K562 (cell line): ENCODE data around the gene VPS18. TPM values are rescaled to one million over a fixed set of nuclear protein-coding genes. Genes with fewer than 3 reads are reported as not detected.

ENCODE experiments used
- BHLHE40 ChIP-seq: IDR thresholded peaks from 2 replicates; pipeline ENCODE4 v1.6.1; 2011; ENCODE audit warnings: low read length, improper control_type of control experiment
- HNRNPK ChIP-seq: fragments of 200-400 bp; formaldehyde crosslinking; IDR thresholded peaks from one replicate; pipeline ENCODE4 v1.6.1; 2018; ENCODE audit warnings: mild to moderate bottlenecking, low read depth, low read length; ENCODE audit not compliant: poor library complexity, severe bottlenecking
- PHB ChIP-seq: fragments of 250-450 bp; sonication (Bioruptor Pico); IDR thresholded peaks from 2 replicates; pipeline ENCODE4 v1.5.0; 2021
- POLR2G ChIP-seq: fragments of 200-400 bp; formaldehyde crosslinking; IDR thresholded peaks from 2 replicates; pipeline ENCODE4 v1.6.1; 2017; ENCODE audit warnings: low read depth, mild to moderate bottlenecking, antibody characterized with exemption, low read length, moderate library complexity
- RBM34 ChIP-seq: fragments of 200-400 bp; formaldehyde crosslinking; IDR thresholded peaks from 2 replicates; pipeline ENCODE4 v1.6.1; 2018; ENCODE audit warnings: low read length, borderline replicate concordance; ENCODE audit not compliant: insufficient read depth
- SMAD2 ChIP-seq: fragments of 150-350 bp; IDR thresholded peaks from 2 replicates; pipeline ENCODE4 v1.6.1; 2014; ENCODE audit warnings: low read depth, mild to moderate bottlenecking, low read length
- SMARCC2 ChIP-seq: fragments of 450-650 bp; IDR thresholded peaks from 2 replicates; pipeline ENCODE4 v1.6.1; 2017; ENCODE audit warnings: antibody characterized with exemption, moderate library complexity, mild to moderate bottlenecking, low read depth
- SRSF3 ChIP-seq: fragments of 200-400 bp; formaldehyde crosslinking; IDR thresholded peaks from 2 replicates; pipeline ENCODE4 v1.6.1; 2016; ENCODE audit warnings: mild to moderate bottlenecking, low read length, moderate library complexity; ENCODE audit not compliant: insufficient read depth
- ZFX ChIP-seq: sonication (generic); formaldehyde crosslinking; IDR thresholded peaks from 2 replicates; pipeline ENCODE4 v1.8.0; 2022; ENCODE audit warnings: mild to moderate bottlenecking, missing genetic modification reagents, moderate library complexity
- ZNF263 ChIP-seq: sonication (generic); formaldehyde crosslinking; IDR thresholded peaks from 2 replicates; pipeline ENCODE4 v1.8.0; 2022; ENCODE audit warnings: mild to moderate bottlenecking, missing genetic modification reagents, borderline replicate concordance
- ZNF77 ChIP-seq: fragments of 250-450 bp; sonication (Bioruptor Pico); IDR thresholded peaks from 2 replicates; pipeline ENCODE4 v1.5.0; 2020
- polyA plus RNA-seq, 8 experiments: library from polyadenylated mRNA; depleted of rRNA in 4 of 8; stranded (reverse) in 5 of 8; unstranded in 3 of 8; fragments of >200 nt; fragmentation: Nextera tagmentation in 2 of 8; fragmentation: Illumina TruSeq in 1 of 8; extraction: Ambion mirVana in 2 of 8; extraction: Trizol in 1 of 8; gene quantifications; 2 replicates each; pipeline versions ENCODE4 v1.2.1 to v1.2.3, GENCODE V29; 2011 to 2014; ENCODE audit warnings: inconsistent platforms in 1 of 8, missing spikeins in 1 of 8
- total RNA-seq, 7 experiments: library from RNA; depleted of rRNA in 6 of 7; stranded (reverse); fragments of >200 nt in 6 of 7; fragmentation: Illumina TruSeq in 2 of 7; extraction: Trizol in 2 of 7; gene quantifications; 2 replicates each; pipeline versions ENCODE4 v1.2.1 to v1.2.3, GENCODE V29; 2011 to 2021; ENCODE audit warnings: low replicate concordance in 1 of 7
- TF ChIP-seq, protein P1 (sequence below): fragments of 450-650 bp; IDR thresholded peaks from 2 replicates; pipeline ENCODE4 v1.6.1; 2016; ENCODE audit warnings: low read depth
- TF ChIP-seq, protein P2 (sequence below): fragments of 200-800 bp; sonication (Bioruptor generic); IDR thresholded peaks from 2 replicates; pipeline ENCODE4 v1.6.1; 2017; ENCODE audit warnings: missing genetic modification characterization, missing compliant biosample characterization
- TF ChIP-seq, protein P3 (sequence below): fragments of 200-800 bp; sonication (Bioruptor generic); IDR thresholded peaks from 2 replicates; pipeline ENCODE4 v1.6.1; 2017; ENCODE audit warnings: missing genetic modification characterization, missing compliant biosample characterization
- TF ChIP-seq, protein P4 (sequence below): sonication (generic); formaldehyde crosslinking; IDR thresholded peaks from 2 replicates; pipeline ENCODE4 v1.8.1; 2022; ENCODE audit warnings: missing genetic modification reagents

Gene VPS18
- total and polyA plus RNA-seq, 9 of the 15 experiments (the other 6 are each of a cell fraction or from before 2014, with no cell fraction given): 0.73 to 19.9 (median 8.5) TPM

DNA sequence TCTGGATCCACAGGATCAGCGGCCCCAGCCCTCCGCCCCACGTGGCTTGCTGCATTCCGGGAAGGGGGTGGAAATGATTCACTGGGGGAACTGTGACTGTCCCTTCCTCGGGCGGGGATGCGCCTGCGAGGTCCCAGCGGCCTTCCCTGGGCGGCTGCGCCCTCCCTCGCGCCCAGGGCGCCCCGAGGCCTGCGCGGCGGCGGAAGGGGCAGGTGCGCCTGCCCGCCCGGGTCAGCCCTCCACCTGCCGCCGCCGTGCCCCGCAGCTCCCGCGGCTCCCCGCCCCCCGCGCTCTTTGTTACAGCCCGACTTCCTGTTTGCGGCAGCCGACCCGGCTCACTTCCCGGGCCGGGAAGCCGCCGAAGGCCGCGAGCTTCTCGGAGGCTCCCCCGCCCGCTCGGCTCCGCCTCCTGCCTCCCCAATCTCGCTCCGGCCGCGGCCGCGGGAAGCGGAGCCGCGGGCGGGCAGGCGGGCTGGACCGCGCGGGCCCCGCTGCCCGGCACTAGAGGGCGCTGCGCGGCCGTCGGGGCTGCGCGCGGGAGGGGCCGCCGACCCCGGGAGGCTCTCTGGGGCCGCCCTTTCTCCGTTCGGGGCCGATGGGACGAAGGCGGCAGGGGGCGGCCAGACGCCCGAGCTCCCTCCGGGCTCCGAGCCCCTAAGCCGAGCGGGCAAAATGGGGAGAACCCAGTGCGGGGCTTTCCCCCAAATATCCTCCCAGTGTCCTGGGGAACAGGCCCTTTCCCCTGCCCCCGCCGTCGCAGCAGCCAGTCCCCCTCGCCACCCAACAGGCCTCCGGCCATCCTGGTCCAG is 47.5 kb downstream of the VPS18 start (continued):
- TF ChIP-seq, protein P1, sequence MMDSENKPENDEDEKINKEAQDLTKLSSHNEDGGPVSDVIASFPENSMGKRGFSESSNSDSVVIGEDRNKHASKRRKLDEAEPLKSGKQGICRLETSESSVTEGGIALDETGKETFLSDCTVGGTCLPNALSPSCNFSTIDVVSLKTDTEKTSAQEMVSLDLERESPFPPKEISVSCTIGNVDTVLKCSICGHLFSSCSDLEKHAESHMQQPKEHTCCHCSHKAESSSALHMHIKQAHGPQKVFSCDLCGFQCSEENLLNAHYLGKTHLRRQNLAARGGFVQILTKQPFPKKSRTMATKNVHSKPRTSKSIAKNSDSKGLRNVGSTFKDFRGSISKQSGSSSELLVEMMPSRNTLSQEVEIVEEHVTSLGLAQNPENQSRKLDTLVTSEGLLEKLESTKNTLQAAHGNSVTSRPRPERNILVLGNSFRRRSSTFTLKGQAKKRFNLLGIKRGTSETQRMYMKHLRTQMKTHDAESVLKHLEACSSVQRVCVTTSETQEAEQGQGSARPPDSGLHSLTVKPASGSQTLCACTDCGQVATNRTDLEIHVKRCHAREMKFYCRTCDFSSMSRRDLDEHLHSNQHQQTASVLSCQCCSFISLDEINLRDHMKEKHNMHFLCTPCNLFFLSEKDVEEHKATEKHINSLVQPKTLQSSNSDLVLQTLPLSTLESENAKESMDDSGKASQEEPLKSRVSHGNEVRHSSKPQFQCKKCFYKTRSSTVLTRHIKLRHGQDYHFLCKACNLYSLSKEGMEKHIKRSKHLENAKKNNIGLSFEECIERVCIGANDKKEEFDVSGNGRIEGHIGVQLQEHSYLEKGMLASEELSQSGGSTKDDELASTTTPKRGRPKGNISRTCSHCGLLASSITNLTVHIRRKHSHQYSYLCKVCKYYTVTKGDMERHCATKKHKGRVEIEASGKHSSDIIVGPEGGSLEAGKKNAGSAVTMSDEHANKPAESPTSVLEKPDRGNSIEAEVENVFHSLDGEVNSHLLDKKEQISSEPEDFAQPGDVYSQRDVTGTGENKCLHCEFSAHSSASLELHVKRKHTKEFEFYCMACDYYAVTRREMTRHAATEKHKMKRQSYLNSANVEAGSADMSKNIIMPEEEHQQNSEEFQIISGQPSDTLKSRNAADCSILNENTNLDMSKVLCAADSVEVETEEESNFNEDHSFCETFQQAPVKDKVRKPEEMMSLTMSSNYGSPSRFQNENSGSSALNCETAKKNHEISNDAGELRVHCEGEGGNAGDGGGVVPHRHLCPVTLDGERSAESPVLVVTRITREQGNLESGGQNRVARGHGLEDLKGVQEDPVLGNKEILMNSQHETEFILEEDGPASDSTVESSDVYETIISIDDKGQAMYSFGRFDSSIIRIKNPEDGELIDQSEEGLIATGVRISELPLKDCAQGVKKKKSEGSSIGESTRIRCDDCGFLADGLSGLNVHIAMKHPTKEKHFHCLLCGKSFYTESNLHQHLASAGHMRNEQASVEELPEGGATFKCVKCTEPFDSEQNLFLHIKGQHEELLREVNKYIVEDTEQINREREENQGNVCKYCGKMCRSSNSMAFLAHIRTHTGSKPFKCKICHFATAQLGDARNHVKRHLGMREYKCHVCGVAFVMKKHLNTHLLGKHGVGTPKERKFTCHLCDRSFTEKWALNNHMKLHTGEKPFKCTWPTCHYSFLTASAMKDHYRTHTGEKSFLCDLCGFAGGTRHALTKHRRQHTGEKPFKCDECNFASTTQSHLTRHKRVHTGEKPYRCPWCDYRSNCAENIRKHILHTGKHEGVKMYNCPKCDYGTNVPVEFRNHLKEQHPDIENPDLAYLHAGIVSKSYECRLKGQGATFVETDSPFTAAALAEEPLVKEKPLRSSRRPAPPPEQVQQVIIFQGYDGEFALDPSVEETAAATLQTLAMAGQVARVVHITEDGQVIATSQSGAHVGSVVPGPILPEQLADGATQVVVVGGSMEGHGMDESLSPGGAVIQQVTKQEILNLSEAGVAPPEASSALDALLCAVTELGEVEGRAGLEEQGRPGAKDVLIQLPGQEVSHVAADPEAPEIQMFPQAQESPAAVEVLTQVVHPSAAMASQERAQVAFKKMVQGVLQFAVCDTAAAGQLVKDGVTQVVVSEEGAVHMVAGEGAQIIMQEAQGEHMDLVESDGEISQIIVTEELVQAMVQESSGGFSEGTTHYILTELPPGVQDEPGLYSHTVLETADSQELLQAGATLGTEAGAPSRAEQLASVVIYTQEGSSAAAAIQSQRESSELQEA: no peak
- TF ChIP-seq ZNF77 (CRISPR knock-in tag): no peak
- no peak for TF ChIP-seq RBM34
- no peak for TF ChIP-seq SMARCC2
- no peak for TF ChIP-seq ZNF263
- peak; percentile 93 for TF ChIP-seq POLR2G
- TF ChIP-seq, protein P2, sequence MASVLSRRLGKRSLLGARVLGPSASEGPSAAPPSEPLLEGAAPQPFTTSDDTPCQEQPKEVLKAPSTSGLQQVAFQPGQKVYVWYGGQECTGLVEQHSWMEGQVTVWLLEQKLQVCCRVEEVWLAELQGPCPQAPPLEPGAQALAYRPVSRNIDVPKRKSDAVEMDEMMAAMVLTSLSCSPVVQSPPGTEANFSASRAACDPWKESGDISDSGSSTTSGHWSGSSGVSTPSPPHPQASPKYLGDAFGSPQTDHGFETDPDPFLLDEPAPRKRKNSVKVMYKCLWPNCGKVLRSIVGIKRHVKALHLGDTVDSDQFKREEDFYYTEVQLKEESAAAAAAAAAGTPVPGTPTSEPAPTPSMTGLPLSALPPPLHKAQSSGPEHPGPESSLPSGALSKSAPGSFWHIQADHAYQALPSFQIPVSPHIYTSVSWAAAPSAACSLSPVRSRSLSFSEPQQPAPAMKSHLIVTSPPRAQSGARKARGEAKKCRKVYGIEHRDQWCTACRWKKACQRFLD (CRISPR knock-in tag): no peak; the same call in 1 of the 2 replicates
- peak; percentile 86 for TF ChIP-seq ZFX (CRISPR knock-in tag)
- no peak for TF ChIP-seq SMAD2
- TF ChIP-seq, protein P3, sequence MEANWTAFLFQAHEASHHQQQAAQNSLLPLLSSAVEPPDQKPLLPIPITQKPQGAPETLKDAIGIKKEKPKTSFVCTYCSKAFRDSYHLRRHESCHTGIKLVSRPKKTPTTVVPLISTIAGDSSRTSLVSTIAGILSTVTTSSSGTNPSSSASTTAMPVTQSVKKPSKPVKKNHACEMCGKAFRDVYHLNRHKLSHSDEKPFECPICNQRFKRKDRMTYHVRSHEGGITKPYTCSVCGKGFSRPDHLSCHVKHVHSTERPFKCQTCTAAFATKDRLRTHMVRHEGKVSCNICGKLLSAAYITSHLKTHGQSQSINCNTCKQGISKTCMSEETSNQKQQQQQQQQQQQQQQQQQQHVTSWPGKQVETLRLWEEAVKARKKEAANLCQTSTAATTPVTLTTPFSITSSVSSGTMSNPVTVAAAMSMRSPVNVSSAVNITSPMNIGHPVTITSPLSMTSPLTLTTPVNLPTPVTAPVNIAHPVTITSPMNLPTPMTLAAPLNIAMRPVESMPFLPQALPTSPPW (CRISPR knock-in tag): peak; percentile 98
- TF ChIP-seq BHLHE40: no peak; the same call in 1 of the 2 replicates
- no peak for TF ChIP-seq SRSF3
- 0 out of 2 replicates have a peak, but pooled peaks have one; percentile 27 for TF ChIP-seq PHB (CRISPR knock-in tag)
- no peak for TF ChIP-seq HNRNPK
- TF ChIP-seq, protein P4, sequence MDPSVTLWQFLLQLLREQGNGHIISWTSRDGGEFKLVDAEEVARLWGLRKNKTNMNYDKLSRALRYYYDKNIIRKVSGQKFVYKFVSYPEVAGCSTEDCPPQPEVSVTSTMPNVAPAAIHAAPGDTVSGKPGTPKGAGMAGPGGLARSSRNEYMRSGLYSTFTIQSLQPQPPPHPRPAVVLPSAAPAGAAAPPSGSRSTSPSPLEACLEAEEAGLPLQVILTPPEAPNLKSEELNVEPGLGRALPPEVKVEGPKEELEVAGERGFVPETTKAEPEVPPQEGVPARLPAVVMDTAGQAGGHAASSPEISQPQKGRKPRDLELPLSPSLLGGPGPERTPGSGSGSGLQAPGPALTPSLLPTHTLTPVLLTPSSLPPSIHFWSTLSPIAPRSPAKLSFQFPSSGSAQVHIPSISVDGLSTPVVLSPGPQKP (CRISPR knock-in tag): no peak
